ENCODE measurements around the gene ATAD5. TPM values are rescaled to one million over a fixed set of nuclear protein-coding genes. Genes with fewer than 3 reads are reported as not detected.

ATAD5 gene
- polyA plus RNA-seq, 1 of the 3 experiments (the other 2 are of a cell fraction), result 0.66 TPM

DNA sequence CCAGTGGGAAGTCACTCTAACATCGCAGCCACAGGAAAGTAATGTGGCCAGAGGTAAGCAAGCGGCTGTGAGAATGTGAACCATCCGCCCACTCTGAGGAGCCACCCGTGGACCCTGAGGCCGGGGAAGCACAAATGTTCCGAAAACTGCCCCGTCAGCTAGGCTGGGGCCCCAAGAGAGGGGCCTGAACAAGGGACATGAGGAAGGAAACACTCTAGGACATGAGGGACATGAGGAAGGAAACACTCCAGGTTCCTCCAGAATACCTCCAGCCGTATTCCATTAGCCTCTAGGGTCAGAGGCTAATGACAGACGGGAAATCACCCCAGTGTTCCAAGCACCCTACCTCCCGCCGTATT, 74.0 kb downstream of the ATAD5 start (continued):
- no peak for TF ChIP-seq RAD21 (IDR thresholded peaks at IDR 0.05; ENCODE audit: low read length)
- TF ChIP-seq MXI1 (IDR thresholded peaks at IDR 0.05; ENCODE audit: low read depth, low read length), result no peak
- TF ChIP-seq NRF1 (IDR thresholded peaks at IDR 0.05; ENCODE audit: low read depth, low read length), result no peak
- TF ChIP-seq GATA2 (CRISPR knock-in tag; IDR thresholded peaks at IDR 0.05), result no peak
- TF ChIP-seq SMC3 (IDR thresholded peaks at IDR 0.05; ENCODE audit: low read depth, low read length), result no peak

DNA sequence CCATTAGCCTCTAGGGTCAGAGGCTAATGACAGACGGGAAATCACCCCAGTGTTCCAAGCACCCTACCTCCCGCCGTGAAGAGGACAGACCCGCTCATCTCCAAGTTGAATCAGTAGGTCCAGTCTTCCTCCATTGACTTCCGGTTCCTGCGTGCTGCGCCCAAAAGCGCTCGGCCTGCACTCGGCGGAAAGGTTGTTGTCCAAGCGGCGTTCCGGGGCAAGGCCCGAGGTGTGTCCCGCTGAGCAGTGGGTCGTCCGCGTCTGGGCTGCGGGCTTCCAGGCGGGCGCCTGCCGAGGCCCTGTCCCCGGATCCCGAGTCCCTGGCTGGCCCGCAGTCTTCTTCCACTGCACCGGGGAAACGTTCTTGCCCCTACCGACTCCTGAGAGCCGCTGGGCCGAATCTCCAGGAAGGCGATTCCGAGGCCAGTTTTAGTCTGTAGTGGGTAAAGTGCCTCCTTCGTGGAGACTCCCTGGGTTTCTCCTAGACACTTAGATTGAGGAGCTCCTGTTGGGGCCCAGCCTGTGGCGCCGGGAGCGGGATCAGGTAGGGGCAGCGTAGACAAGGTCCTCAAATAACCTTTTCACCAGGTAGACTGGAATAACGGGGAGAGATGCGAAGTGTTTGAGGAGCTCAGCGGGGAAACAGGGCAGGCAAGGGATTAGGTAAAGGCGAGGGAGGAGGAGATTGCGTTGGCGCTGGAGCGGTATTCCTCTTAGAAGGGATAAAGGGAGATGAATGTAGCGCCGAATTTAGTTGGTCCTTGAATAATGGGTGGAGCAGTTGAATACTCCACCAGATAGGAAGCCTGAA, 74.5 kb downstream of the ATAD5 start, which contains the start of gene TEFM:
TEFM (minus strand) TSS at position 138 of the 811 bp plus-strand sequence; CDS start at position 98, 40 bp downstream.
- Histone ChIP-seq H2AFZ (ENCODE audit: low read depth) (peak within 1 kb of the TSS; percentile 96), H3K27ac (ENCODE audit: low read depth in 2 of 2, low read length in 1 of 2) (peak within 1 kb of the TSS; percentile 70 to 86), H3K27me3 (ENCODE audit: insufficient read depth) (no peaks in the 10 kb centered on the region), H3F3A (replicated peaks; ENCODE audit: insufficient read depth) (peaks cover 3% of the 10 kb centered on the region), H3K9me2 (no peaks in the 10 kb centered on the region), H3K9me3 (no peaks in the 10 kb centered on the region), H3K9ac (peak within 1 kb of the TSS; percentile 92), H3K4me2 (peak within 1 kb of the TSS; percentile 98), H3K4me1 (ENCODE audit: control insufficient read depth in 1 of 2, insufficient read depth in 2 of 2, low read depth in 1 of 2, low read length in 1 of 2) (peaks cover 0 to 7% of the 10 kb centered on the region in 2 experiments; a peak in 2 of 4 replicates), H4K20me1 (ENCODE audit: insufficient read depth) (no peaks in the 10 kb centered on the region), H3K36me3 (replicated peaks in 1 of 2; ENCODE audit: control insufficient read depth in 1 of 2, insufficient read depth in 2 of 2, low read length in 1 of 2) (peaks cover 20 to 25% of the 10 kb centered on the region in 2 experiments), H3K4me3 (ENCODE audit: low read depth in 2 of 2, low read length in 1 of 2) (peak within 1 kb of the TSS; percentile 79 to 100), H3K79me2 (ENCODE audit: insufficient read depth) (peaks cover 52% of the 10 kb centered on the region)
- POLR2A ChIA-PET, result interaction anchor here (1.0 to 1.6 kb wide), 4 partner anchors 9 to 189 kb away, joined by 3 to 8 read pairs (median 4); partner anchors contain the start of gene NF1
- DNase-seq, result peak; percentile 90
- CTCF ChIA-PET, result no interaction called here
- under 1% methylated on average over 32 of the region's 47 CpGs for WGBS (ENCODE audit: low lambda C conversion rate)
- TF ChIP-seq TAF1 (IDR thresholded peaks at IDR 0.05; ENCODE audit: borderline replicate concordance, low read depth, low read length) (peak; percentile 97), FOXJ3 (CRISPR knock-in tag; IDR thresholded peaks at IDR 0.05) (0 out of 2 replicates have a peak, but pooled peaks have one; percentile 44), JUND (IDR thresholded peaks at IDR 0.05) (no peak; the same call in 1 of the 2 replicates), YY1 (IDR thresholded peaks at IDR 0.05; ENCODE audit: low read depth) (peak; percentile 91), USF2 (IDR thresholded peaks at IDR 0.05; ENCODE audit: borderline replicate concordance, low read depth, low read length) (no peak), SIN3A (IDR thresholded peaks at IDR 0.05; ENCODE audit: borderline replicate concordance, low read depth, low read length) (peak; percentile 85), FOXM1 (IDR thresholded peaks at IDR 0.05; ENCODE audit: low read depth) (no peak), NRF1 (IDR thresholded peaks at IDR 0.05; ENCODE audit: low read depth, low read length) (no peak), TEAD4 (IDR thresholded peaks at IDR 0.05; ENCODE audit: borderline replicate concordance, insufficient read depth) (0 out of 2 replicates have a peak, but pooled peaks have one; percentile 13), GATA2 (CRISPR knock-in tag; IDR thresholded peaks at IDR 0.05) (peak; percentile 57; the same call in 1 of the 2 replicates), NFIC (IDR thresholded peaks at IDR 0.05; ENCODE audit: borderline replicate concordance) (peak; percentile 25; the same call in 1 of the 2 replicates), FOSL2 (IDR thresholded peaks at IDR 0.05; ENCODE audit: borderline replicate concordance, low read depth) (no peak), ELF1 (IDR thresholded peaks at IDR 0.05) (peak; percentile 82), TCF12 (IDR thresholded peaks at IDR 0.05) (no peak; the same call in none of the 2 replicates), EZH2phosphoT487 (IDR thresholded peaks at IDR 0.05; ENCODE audit: borderline replicate concordance, low read depth) (no peak)
- TF ChIP-seq, protein P1, sequence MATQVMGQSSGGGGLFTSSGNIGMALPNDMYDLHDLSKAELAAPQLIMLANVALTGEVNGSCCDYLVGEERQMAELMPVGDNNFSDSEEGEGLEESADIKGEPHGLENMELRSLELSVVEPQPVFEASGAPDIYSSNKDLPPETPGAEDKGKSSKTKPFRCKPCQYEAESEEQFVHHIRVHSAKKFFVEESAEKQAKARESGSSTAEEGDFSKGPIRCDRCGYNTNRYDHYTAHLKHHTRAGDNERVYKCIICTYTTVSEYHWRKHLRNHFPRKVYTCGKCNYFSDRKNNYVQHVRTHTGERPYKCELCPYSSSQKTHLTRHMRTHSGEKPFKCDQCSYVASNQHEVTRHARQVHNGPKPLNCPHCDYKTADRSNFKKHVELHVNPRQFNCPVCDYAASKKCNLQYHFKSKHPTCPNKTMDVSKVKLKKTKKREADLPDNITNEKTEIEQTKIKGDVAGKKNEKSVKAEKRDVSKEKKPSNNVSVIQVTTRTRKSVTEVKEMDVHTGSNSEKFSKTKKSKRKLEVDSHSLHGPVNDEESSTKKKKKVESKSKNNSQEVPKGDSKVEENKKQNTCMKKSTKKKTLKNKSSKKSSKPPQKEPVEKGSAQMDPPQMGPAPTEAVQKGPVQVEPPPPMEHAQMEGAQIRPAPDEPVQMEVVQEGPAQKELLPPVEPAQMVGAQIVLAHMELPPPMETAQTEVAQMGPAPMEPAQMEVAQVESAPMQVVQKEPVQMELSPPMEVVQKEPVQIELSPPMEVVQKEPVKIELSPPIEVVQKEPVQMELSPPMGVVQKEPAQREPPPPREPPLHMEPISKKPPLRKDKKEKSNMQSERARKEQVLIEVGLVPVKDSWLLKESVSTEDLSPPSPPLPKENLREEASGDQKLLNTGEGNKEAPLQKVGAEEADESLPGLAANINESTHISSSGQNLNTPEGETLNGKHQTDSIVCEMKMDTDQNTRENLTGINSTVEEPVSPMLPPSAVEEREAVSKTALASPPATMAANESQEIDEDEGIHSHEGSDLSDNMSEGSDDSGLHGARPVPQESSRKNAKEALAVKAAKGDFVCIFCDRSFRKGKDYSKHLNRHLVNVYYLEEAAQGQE (IDR thresholded peaks at IDR 0.05; ENCODE audit: low read depth, low read length), result peak; percentile 72
- TF ChIP-seq, protein P2, sequence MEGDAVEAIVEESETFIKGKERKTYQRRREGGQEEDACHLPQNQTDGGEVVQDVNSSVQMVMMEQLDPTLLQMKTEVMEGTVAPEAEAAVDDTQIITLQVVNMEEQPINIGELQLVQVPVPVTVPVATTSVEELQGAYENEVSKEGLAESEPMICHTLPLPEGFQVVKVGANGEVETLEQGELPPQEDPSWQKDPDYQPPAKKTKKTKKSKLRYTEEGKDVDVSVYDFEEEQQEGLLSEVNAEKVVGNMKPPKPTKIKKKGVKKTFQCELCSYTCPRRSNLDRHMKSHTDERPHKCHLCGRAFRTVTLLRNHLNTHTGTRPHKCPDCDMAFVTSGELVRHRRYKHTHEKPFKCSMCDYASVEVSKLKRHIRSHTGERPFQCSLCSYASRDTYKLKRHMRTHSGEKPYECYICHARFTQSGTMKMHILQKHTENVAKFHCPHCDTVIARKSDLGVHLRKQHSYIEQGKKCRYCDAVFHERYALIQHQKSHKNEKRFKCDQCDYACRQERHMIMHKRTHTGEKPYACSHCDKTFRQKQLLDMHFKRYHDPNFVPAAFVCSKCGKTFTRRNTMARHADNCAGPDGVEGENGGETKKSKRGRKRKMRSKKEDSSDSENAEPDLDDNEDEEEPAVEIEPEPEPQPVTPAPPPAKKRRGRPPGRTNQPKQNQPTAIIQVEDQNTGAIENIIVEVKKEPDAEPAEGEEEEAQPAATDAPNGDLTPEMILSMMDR (IDR thresholded peaks at IDR 0.05), result no peak
- TF ChIP-seq, protein P3, sequence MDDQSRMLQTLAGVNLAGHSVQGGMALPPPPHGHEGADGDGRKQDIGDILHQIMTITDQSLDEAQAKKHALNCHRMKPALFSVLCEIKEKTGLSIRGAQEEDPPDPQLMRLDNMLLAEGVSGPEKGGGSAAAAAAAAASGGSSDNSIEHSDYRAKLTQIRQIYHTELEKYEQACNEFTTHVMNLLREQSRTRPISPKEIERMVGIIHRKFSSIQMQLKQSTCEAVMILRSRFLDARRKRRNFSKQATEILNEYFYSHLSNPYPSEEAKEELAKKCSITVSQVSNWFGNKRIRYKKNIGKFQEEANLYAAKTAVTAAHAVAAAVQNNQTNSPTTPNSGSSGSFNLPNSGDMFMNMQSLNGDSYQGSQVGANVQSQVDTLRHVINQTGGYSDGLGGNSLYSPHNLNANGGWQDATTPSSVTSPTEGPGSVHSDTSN (IDR thresholded peaks at IDR 0.05), result no peak
- TF ChIP-seq, protein P4, sequence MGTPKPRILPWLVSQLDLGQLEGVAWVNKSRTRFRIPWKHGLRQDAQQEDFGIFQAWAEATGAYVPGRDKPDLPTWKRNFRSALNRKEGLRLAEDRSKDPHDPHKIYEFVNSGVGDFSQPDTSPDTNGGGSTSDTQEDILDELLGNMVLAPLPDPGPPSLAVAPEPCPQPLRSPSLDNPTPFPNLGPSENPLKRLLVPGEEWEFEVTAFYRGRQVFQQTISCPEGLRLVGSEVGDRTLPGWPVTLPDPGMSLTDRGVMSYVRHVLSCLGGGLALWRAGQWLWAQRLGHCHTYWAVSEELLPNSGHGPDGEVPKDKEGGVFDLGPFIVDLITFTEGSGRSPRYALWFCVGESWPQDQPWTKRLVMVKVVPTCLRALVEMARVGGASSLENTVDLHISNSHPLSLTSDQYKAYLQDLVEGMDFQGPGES (IDR thresholded peaks at IDR 0.05; ENCODE audit: low read depth, low read length), result no peak; the same call in 1 of the 2 replicates

Measured in SK-N-SH (cell line).